ENCODE measurements around the gene CPZ. TPM values are rescaled to one million over a fixed set of nuclear protein-coding genes. Genes with fewer than 3 reads are reported as not detected.

The CPZ gene
- total RNA-seq, 3 donors from 2014 or later: 0.63 to 2.6 (median 0.81) TPM

DNA sequence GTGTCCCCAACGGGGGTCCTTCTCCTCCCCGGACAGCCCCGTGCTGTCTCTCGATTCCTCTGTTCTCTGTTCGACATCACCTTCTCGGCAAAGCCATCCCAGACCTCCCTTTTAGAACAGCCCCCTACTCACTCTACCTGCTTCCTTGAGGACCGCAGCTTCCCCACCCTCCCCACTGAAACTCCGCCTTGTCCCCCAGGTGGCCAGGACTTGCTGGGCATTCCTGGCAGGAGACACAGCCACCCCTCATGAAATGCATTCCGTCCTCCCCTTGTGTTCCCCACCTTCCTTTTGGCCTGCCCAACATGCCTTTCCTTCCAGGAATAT, 47.2 kb upstream of the CPZ start:
- intact Hi-C loops (cut with DNase I, micrococcal nuclease): no loop called here
- H3K4me1 ChIP-seq (ENCODE audit: low read depth): no peaks in the 10 kb centered on the region

GRCh38 chr4:8546766-8547107, 45.8 kb upstream of the CPZ start:
- DNase-seq: no peak
- no peak for ATAC-seq
- no peak for TF ChIP-seq CTCF (IDR thresholded peaks at IDR 0.05)
- Histone ChIP-seq H3K9me3 (no peaks in the 10 kb centered on the region), H3K36me3 (ENCODE audit: low read depth) (no peaks in the 10 kb centered on the region), H3K4me3 (no peak overlapping the region), H3K4me1 (ENCODE audit: low read depth) (no peaks in the 10 kb centered on the region)
- intact Hi-C loops (cut with DNase I, micrococcal nuclease): no loop called here

More for the DNA sequence above, 47.2 kb upstream of the CPZ start:
- no peak for DNase-seq
- Histone ChIP-seq H3K36me3 (ENCODE audit: low read depth) (no peaks in the 10 kb centered on the region), H3K9me3 (no peaks in the 10 kb centered on the region), H3K4me3 (no peak overlapping the region)
- no peak for ATAC-seq
- no peak for TF ChIP-seq CTCF (IDR thresholded peaks at IDR 0.05)

- intact Hi-C loops (cut with DNase I, micrococcal nuclease): no loop called here
- Histone ChIP-seq H3K4me3 (no peak overlapping the region), H3K4me1 (ENCODE audit: low read depth) (no peaks in the 10 kb centered on the region), H3K9me3 (no peaks in the 10 kb centered on the region), H3K36me3 (ENCODE audit: low read depth) (no peaks in the 10 kb centered on the region)
- no peak for TF ChIP-seq CTCF (IDR thresholded peaks at IDR 0.05)
- ATAC-seq (no peak), DNase-seq (no peak)
Measured at GRCh38 chr4:8547108-8547911, 45.3 kb upstream of the CPZ start.

GRCh38 chr4:8547912-8548730, 44.4 kb upstream of the CPZ start:
- intact Hi-C loops (cut with DNase I, micrococcal nuclease): no loop called here

DNA sequence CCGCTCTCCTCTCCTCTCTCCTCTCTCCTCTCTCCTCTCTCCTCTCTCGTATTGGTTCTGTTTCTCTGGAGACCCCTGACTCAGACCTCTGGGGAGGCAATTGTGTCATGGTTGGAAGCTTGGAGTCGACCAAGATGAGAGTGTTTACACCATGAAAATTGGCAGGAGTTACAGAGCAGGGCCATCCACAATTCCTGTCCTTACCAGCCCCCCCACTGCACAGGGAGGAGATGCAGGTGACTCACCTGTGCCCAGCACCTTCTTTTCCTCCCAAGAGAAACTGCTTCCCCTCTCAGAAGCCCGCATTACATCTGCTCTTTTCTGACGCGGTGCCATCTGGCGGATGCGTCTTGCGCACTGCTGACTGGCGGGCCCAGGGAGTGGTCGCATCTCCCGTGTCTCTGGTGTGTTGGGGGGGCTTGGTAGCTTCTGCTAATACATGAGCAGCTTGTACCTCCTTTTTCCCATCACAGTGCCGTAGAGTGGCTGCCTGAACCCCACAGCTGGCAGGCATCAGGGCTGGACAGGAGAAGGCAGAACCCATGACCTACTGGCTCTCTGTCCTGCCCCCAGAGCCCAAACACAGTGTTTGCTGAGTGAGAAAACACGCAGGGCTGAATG, 43.7 kb upstream of the CPZ start:
- intact Hi-C loops (cut with DNase I, micrococcal nuclease): no loop called here
- no peaks in the 10 kb centered on the region for H3K9me3 ChIP-seq
- no peak overlapping the region for H3K4me3 ChIP-seq
- TF ChIP-seq CTCF (IDR thresholded peaks at IDR 0.05): no peak
- no peaks in the 10 kb centered on the region for H3K36me3 ChIP-seq (ENCODE audit: low read depth)
- ATAC-seq: no peak
- DNase-seq: no peak
- no peaks in the 10 kb centered on the region for H3K4me1 ChIP-seq (ENCODE audit: low read depth)

More at GRCh38 chr4:8547912-8548730, 44.4 kb upstream of the CPZ start:
- ATAC-seq (no peak), DNase-seq (no peak)
- no peaks in the 10 kb centered on the region for H3K4me1 ChIP-seq (ENCODE audit: low read depth)
- no peaks in the 10 kb centered on the region for H3K9me3 ChIP-seq
- TF ChIP-seq CTCF (IDR thresholded peaks at IDR 0.05): no peak
- H3K4me3 ChIP-seq: no peak overlapping the region
- H3K36me3 ChIP-seq (ENCODE audit: low read depth): no peaks in the 10 kb centered on the region
